ENCODE data around the gene FAM174B. TPM values are rescaled to one million over a fixed set of nuclear protein-coding genes. Genes with fewer than 3 reads are reported as not detected.

The FAM174B gene
- total and polyA plus RNA-seq, 10 of the 15 experiments (the other 5 are each of a cell fraction or from before 2014, with no cell fraction given): 0.71 to 15.9 (median 4.2) TPM

GRCh38 chr15:92638291-92638708, 17.3 kb downstream of the FAM174B start:
- H3K4me3 ChIP-seq: no peak overlapping the region
- peaks cover 29% of the 10 kb centered on the region for H3K4me1 ChIP-seq (ENCODE audit: control insufficient read depth, insufficient read depth, low read length)
- BruUV-seq (replicated peaks): no TSS peak
- peaks cover 54% of the 10 kb centered on the region for H3K79me2 ChIP-seq (ENCODE audit: control insufficient read depth, insufficient read depth, low read length)
- ATAC-seq: no peak
- WGBS (ENCODE audit: insufficient coverage, insufficient replicate concordance, low lambda C conversion rate, missing lambda C conversion rate): 8% methylated on average over 9 of the region's 9 CpGs
- in situ Hi-C loops (cut with MboI) (no loop called here), intact Hi-C loops (cut with micrococcal nuclease; ENCODE audit: unreplicated experiment) (no loop called here)
- H3K9ac ChIP-seq (ENCODE audit: control insufficient read depth, insufficient read depth, low read length): no peak overlapping the region
- no peak for DNase-seq (ENCODE audit: low read depth, low spot score)
- FAIRE-seq: no peak
- H3K4me2 ChIP-seq (ENCODE audit: control insufficient read depth, insufficient read depth): peak overlapping the region; percentile 46
- no peaks in the 10 kb centered on the region for H3K27me3 ChIP-seq (replicated peaks in 1 of 2; ENCODE audit: control insufficient read depth in 2 of 2, insufficient read depth in 2 of 2, low read length in 1 of 2)
- peaks cover 13% of the 10 kb centered on the region; the same call in 2 of the 3 replicates for H3K9me3 ChIP-seq (replicated peaks; ENCODE audit: control insufficient read depth, insufficient read depth, low read length)
- no peak overlapping the region for H2AFZ ChIP-seq (ENCODE audit: control insufficient read depth, low read depth, low read length)
- no peaks in the 10 kb centered on the region for H4K20me1 ChIP-seq (ENCODE audit: control insufficient read depth, insufficient read depth)
- no peaks in the 10 kb centered on the region for H3K36me3 ChIP-seq (ENCODE audit: control insufficient read depth in 2 of 2, insufficient read depth in 2 of 2, low read length in 1 of 2)
- ChIA-PET SMC1A (ENCODE audit: uncharacterized antibody, unreplicated experiment) (no interaction called here), POLR2A (no interaction called here), RAD21 (ENCODE audit: unreplicated experiment) (no interaction called here), CTCF (interaction anchor here (2.8 kb wide), 1 partner anchor 14 kb away, joined by 7 read pairs; no protein-coding TSS in a partner anchor)
- peak overlapping the region; percentile 62 for H3K27ac ChIP-seq (ENCODE audit: control insufficient read depth, insufficient read depth)
- TF ChIP-seq CREB1 (IDR thresholded peaks at IDR 0.05; ENCODE audit: low read depth) (0 out of 2 replicates have a peak, but pooled peaks have one; percentile 13), CTCF (IDR thresholded peaks at IDR 0.05 in 2 of 3, conservative IDR thresholded peaks at IDR 0.05 in 1 of 3; ENCODE audit: control insufficient read depth in 2 of 3, extremely low read depth in 1 of 3, insufficient read depth in 1 of 3, low read depth in 3 of 3, low read length in 3 of 3) (no peak), KLF5 (IDR thresholded peaks at IDR 0.05; ENCODE audit: partially characterized antibody) (no peak), CBX3 (IDR thresholded peaks at IDR 0.05; ENCODE audit: borderline replicate concordance, low read depth) (no peak), ZNF687 (IDR thresholded peaks at IDR 0.05) (peak; percentile 40; the same call in 1 of the 2 replicates), PBX3 (IDR thresholded peaks at IDR 0.05; ENCODE audit: insufficient replicate concordance, low read depth, low read length) (no peak), GABPA (IDR thresholded peaks at IDR 0.05; ENCODE audit: low read depth) (no peak), HSF1 (IDR thresholded peaks at IDR 0.05; ENCODE audit: low read depth, low read length) (no peak), ZNF592 (IDR thresholded peaks at IDR 0.05) (no peak)
